ENCODE measurements around the gene CLGN. TPM values are rescaled to one million over a fixed set of nuclear protein-coding genes. Genes with fewer than 3 reads are reported as not detected.

Gene CLGN
- total and polyA plus RNA-seq, 2 donors = 1.0 to 4.2 TPM

- Histone ChIP-seq H3K9me3 (ENCODE audit: control insufficient read depth in 2 of 2, insufficient read depth in 1 of 2, low read length in 1 of 2) (no peaks in the 10 kb centered on the region), H3K36me3 (ENCODE audit: control insufficient read depth in 2 of 2, insufficient read depth in 2 of 2, low read length in 1 of 2) (no peaks in the 10 kb centered on the region), H3K27ac (ENCODE audit: low read depth in 1 of 2, low read length in 1 of 2) (no peak overlapping the region), H3K4me1 (ENCODE audit: control insufficient read depth in 2 of 2, insufficient read depth in 2 of 2, low read length in 2 of 2) (no peaks in the 10 kb centered on the region), H3K27me3 (ENCODE audit: control insufficient read depth in 2 of 2, insufficient read depth in 1 of 2, low read length in 1 of 2) (no peaks in the 10 kb centered on the region), H3K4me3 (ENCODE audit: low read length in 2 of 2) (no peak overlapping the region)
- no peak for DNase-seq (ENCODE audit: low read depth in 6 of 9, low spot score in 9 of 9)
Observed at GRCh38 chr4:140363558-140363957, 63.9 kb downstream of the CLGN start.

GRCh38 chr4:140363051-140363450 is 64.4 kb downstream of the CLGN start:
- no peak overlapping the region for H3K4me3 ChIP-seq (ENCODE audit: low read length in 2 of 2)
- H3K36me3 ChIP-seq (ENCODE audit: control insufficient read depth in 2 of 2, insufficient read depth in 2 of 2, low read length in 1 of 2) = no peaks in the 10 kb centered on the region
- no peaks in the 10 kb centered on the region for H3K27me3 ChIP-seq (ENCODE audit: control insufficient read depth in 2 of 2, insufficient read depth in 1 of 2, low read length in 1 of 2)
- H3K9me3 ChIP-seq (ENCODE audit: control insufficient read depth in 2 of 2, insufficient read depth in 1 of 2, low read length in 1 of 2) = no peaks in the 10 kb centered on the region
- 98% methylated on average over 3 of the region's 3 CpGs for WGBS
- DNase-seq (ENCODE audit: low read depth in 6 of 9, low spot score in 9 of 9) = no peak
- no peaks in the 10 kb centered on the region for H3K4me1 ChIP-seq (ENCODE audit: control insufficient read depth in 2 of 2, insufficient read depth in 2 of 2, low read length in 2 of 2)
- no peak overlapping the region for H3K27ac ChIP-seq (ENCODE audit: low read depth in 1 of 2, low read length in 1 of 2)

- Histone ChIP-seq H3K9me3 (ENCODE audit: control insufficient read depth in 2 of 2, insufficient read depth in 1 of 2, low read length in 1 of 2) (no peaks in the 10 kb centered on the region), H3K27ac (ENCODE audit: low read depth in 1 of 2, low read length in 1 of 2) (no peak overlapping the region), H3K36me3 (ENCODE audit: control insufficient read depth in 2 of 2, insufficient read depth in 2 of 2, low read length in 1 of 2) (no peaks in the 10 kb centered on the region), H3K27me3 (ENCODE audit: control insufficient read depth in 2 of 2, insufficient read depth in 1 of 2, low read length in 1 of 2) (no peaks in the 10 kb centered on the region), H3K4me1 (ENCODE audit: control insufficient read depth in 2 of 2, insufficient read depth in 2 of 2, low read length in 2 of 2) (no peaks in the 10 kb centered on the region), H3K4me3 (ENCODE audit: low read length in 2 of 2) (no peak overlapping the region)
- no peak for DNase-seq (ENCODE audit: low read depth in 6 of 9, low spot score in 9 of 9)
- 95% methylated on average over 4 of the region's 4 CpGs for WGBS
Observed at GRCh38 chr4:140361099-140361498, 66.3 kb downstream of the CLGN start.

GRCh38 chr4:140359562-140360427 is 67.7 kb downstream of the CLGN start:
- no peak overlapping the region for H3K27ac ChIP-seq (ENCODE audit: low read depth in 1 of 2, low read length in 1 of 2)
- DNase-seq (ENCODE audit: low read depth in 6 of 9, low spot score in 9 of 9) = peak; percentile 57 to 94 (median 85)
- 49% methylated on average over 7 of the region's 7 CpGs for WGBS

GRCh38 chr4:140358281-140358680 is 69.2 kb downstream of the CLGN start:
- Histone ChIP-seq H3K4me3 (ENCODE audit: low read length in 2 of 2) (no peak overlapping the region), H3K27ac (ENCODE audit: low read depth in 1 of 2, low read length in 1 of 2) (no peak overlapping the region), H3K36me3 (ENCODE audit: control insufficient read depth in 2 of 2, insufficient read depth in 2 of 2, low read length in 1 of 2) (no peaks in the 10 kb centered on the region), H3K27me3 (ENCODE audit: control insufficient read depth in 2 of 2, insufficient read depth in 1 of 2, low read length in 1 of 2) (no peaks in the 10 kb centered on the region), H3K9me3 (ENCODE audit: control insufficient read depth in 2 of 2, insufficient read depth in 1 of 2, low read length in 1 of 2) (no peaks in the 10 kb centered on the region), H3K4me1 (ENCODE audit: control insufficient read depth in 2 of 2, insufficient read depth in 2 of 2, low read length in 2 of 2) (peaks cover 4 to 6% of the 10 kb centered on the region in 2 donors)
- DNase-seq (ENCODE audit: low read depth in 6 of 9, low spot score in 9 of 9) = no peak
- WGBS = 0% methylated on average over 1 of the region's 1 CpG

More at GRCh38 chr4:140359562-140360427, 67.7 kb downstream of the CLGN start:
- no peaks in the 10 kb centered on the region for H3K36me3 ChIP-seq (ENCODE audit: control insufficient read depth in 2 of 2, insufficient read depth in 2 of 2, low read length in 1 of 2)
- no peak overlapping the region for H3K4me3 ChIP-seq (ENCODE audit: low read length in 2 of 2)
- H3K9me3 ChIP-seq (ENCODE audit: control insufficient read depth in 2 of 2, insufficient read depth in 1 of 2, low read length in 1 of 2) = no peaks in the 10 kb centered on the region
- H3K27me3 ChIP-seq (ENCODE audit: control insufficient read depth in 2 of 2, insufficient read depth in 1 of 2, low read length in 1 of 2) = no peaks in the 10 kb centered on the region
- no peaks in the 10 kb centered on the region for H3K4me1 ChIP-seq (ENCODE audit: control insufficient read depth in 2 of 2, insufficient read depth in 2 of 2, low read length in 2 of 2)

- no peaks in the 10 kb centered on the region for H3K36me3 ChIP-seq (ENCODE audit: control insufficient read depth in 2 of 2, insufficient read depth in 2 of 2, low read length in 1 of 2)
- DNase-seq (ENCODE audit: low read depth in 6 of 9, low spot score in 9 of 9) = no peak
- H3K27me3 ChIP-seq (ENCODE audit: control insufficient read depth in 2 of 2, insufficient read depth in 1 of 2, low read length in 1 of 2) = no peaks in the 10 kb centered on the region
- no peaks in the 10 kb centered on the region for H3K9me3 ChIP-seq (ENCODE audit: control insufficient read depth in 2 of 2, insufficient read depth in 1 of 2, low read length in 1 of 2)
- peaks cover 4 to 10% of the 10 kb centered on the region in 2 donors for H3K4me1 ChIP-seq (ENCODE audit: control insufficient read depth in 2 of 2, insufficient read depth in 2 of 2, low read length in 2 of 2)
- H3K4me3 ChIP-seq (ENCODE audit: low read length in 2 of 2) = no peak overlapping the region
- no peak overlapping the region for H3K27ac ChIP-seq (ENCODE audit: low read depth in 1 of 2, low read length in 1 of 2)
- 91% methylated on average over 3 of the region's 3 CpGs for WGBS
Observed at GRCh38 chr4:140357868-140358267, 69.6 kb downstream of the CLGN start.

- H3K4me1 ChIP-seq (ENCODE audit: control insufficient read depth in 2 of 2, insufficient read depth in 2 of 2, low read length in 2 of 2) = peaks cover 4 to 11% of the 10 kb centered on the region in 2 donors
- no peak overlapping the region for H3K4me3 ChIP-seq (ENCODE audit: low read length in 2 of 2)
- H3K27ac ChIP-seq (ENCODE audit: low read depth in 1 of 2, low read length in 1 of 2) = no peak overlapping the region
- DNase-seq (ENCODE audit: low read depth in 6 of 9, low spot score in 9 of 9) = no peak
- no peaks in the 10 kb centered on the region for H3K27me3 ChIP-seq (ENCODE audit: control insufficient read depth in 2 of 2, insufficient read depth in 1 of 2, low read length in 1 of 2)
- WGBS = 92% methylated on average over 1 of the region's 1 CpG
- H3K36me3 ChIP-seq (ENCODE audit: control insufficient read depth in 2 of 2, insufficient read depth in 2 of 2, low read length in 1 of 2) = no peaks in the 10 kb centered on the region
- no peaks in the 10 kb centered on the region for H3K9me3 ChIP-seq (ENCODE audit: control insufficient read depth in 2 of 2, insufficient read depth in 1 of 2, low read length in 1 of 2)
Observed at GRCh38 chr4:140355288-140355687, 72.2 kb downstream of the CLGN start.

- Histone ChIP-seq H3K27ac (ENCODE audit: low read depth in 1 of 2, low read length in 1 of 2) (no peak overlapping the region), H3K4me3 (ENCODE audit: low read length in 2 of 2) (no peak overlapping the region), H3K27me3 (ENCODE audit: control insufficient read depth in 2 of 2, insufficient read depth in 1 of 2, low read length in 1 of 2) (no peaks in the 10 kb centered on the region), H3K4me1 (ENCODE audit: control insufficient read depth in 2 of 2, insufficient read depth in 2 of 2, low read length in 2 of 2) (peaks cover 4 to 11% of the 10 kb centered on the region in 2 donors), H3K9me3 (ENCODE audit: control insufficient read depth in 2 of 2, insufficient read depth in 1 of 2, low read length in 1 of 2) (no peaks in the 10 kb centered on the region), H3K36me3 (ENCODE audit: control insufficient read depth in 2 of 2, insufficient read depth in 2 of 2, low read length in 1 of 2) (no peaks in the 10 kb centered on the region)
- WGBS = 26% methylated on average over 6 of the region's 6 CpGs
- DNase-seq (ENCODE audit: low read depth in 6 of 9, low spot score in 9 of 9) = peak in 5 of 9 donors; percentile 11 to 61 (median 19)
Observed at GRCh38 chr4:140353786-140354185, 73.7 kb downstream of the CLGN start.

GRCh38 chr4:140351093-140352075 is 76.1 kb downstream of the CLGN start:
- DNase-seq (ENCODE audit: low read depth in 6 of 9, low spot score in 9 of 9) = no peak
- Histone ChIP-seq H3K4me3 (ENCODE audit: low read length in 2 of 2) (no peak overlapping the region), H3K4me1 (ENCODE audit: control insufficient read depth in 2 of 2, insufficient read depth in 2 of 2, low read length in 2 of 2) (peaks cover 4 to 11% of the 10 kb centered on the region in 2 donors), H3K36me3 (ENCODE audit: control insufficient read depth in 2 of 2, insufficient read depth in 2 of 2, low read length in 1 of 2) (no peaks in the 10 kb centered on the region), H3K9me3 (ENCODE audit: control insufficient read depth in 2 of 2, insufficient read depth in 1 of 2, low read length in 1 of 2) (no peaks in the 10 kb centered on the region), H3K27me3 (ENCODE audit: control insufficient read depth in 2 of 2, insufficient read depth in 1 of 2, low read length in 1 of 2) (no peaks in the 10 kb centered on the region), H3K27ac (ENCODE audit: low read depth in 1 of 2, low read length in 1 of 2) (no peak overlapping the region)
- 97% methylated on average over 28 of the region's 28 CpGs for WGBS
